ENCODE data around the gene GPC5. TPM values are rescaled to one million over a fixed set of nuclear protein-coding genes. Genes with fewer than 3 reads are reported as not detected.

Gene GPC5
- total and polyA plus RNA-seq, 2 of the 8 experiments (the other 6 are each of a cell fraction or from before 2014, with no cell fraction given): 0.20 to 0.39 TPM

DNA sequence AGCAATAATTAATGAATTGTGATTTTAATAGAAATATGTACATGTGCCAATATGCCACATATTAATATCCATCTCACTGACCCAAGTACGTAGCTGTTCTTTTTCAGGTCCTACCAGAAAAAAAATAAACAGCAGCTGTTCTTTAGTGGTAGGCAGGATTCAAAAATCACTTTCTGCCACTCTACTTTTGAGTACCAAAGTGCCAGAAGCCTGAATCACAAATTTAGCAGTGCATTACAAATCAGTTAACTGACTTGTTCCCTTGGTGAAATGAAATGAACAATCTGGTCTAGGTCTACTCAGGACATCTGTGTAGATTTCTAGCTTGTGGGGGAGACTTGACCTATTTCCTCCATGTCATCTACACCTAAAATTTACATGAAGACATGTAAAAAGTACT is 1052.6 kb downstream of the GPC5 start:
- H3K9ac ChIP-seq (replicated peaks in 1 of 4; ENCODE audit: extremely low read depth in 1 of 4, low read depth in 3 of 4, low read length in 3 of 4): no peak overlapping the region
- no peaks in the 10 kb centered on the region for H3K79me2 ChIP-seq (ENCODE audit: control insufficient read depth in 1 of 2, insufficient read depth in 2 of 2, low read length in 2 of 2)
- no peak overlapping the region for H3K18ac ChIP-seq (ENCODE audit: extremely low read depth, low read length)
- no peak overlapping the region for H2BK12ac ChIP-seq (ENCODE audit: low read depth, low read length)
- no peaks in the 10 kb centered on the region for H3K4me1 ChIP-seq (replicated peaks in 1 of 4; ENCODE audit: control insufficient read depth in 3 of 4, insufficient read depth in 4 of 4, low read length in 3 of 4)
- H2BK15ac ChIP-seq (ENCODE audit: low read length): no peak overlapping the region
- ChIA-PET POLR2A (ENCODE audit: partially characterized antibody) (no interaction called here), CTCF (ENCODE audit: partially characterized antibody) (no interaction called here)
- TF ChIP-seq JUND (IDR thresholded peaks at IDR 0.05; ENCODE audit: low read length) (no peak), PHF8 (conservative IDR thresholded peaks at IDR 0.05; ENCODE audit: low read depth, low read length) (no peak), RAD21 (IDR thresholded peaks at IDR 0.05 in 1 of 2, conservative IDR thresholded peaks at IDR 0.05 in 1 of 2; ENCODE audit: low read depth in 2 of 2, low read length in 2 of 2) (no peak), SIRT6 (IDR thresholded peaks at IDR 0.05; ENCODE audit: low read length) (no peak), BRCA1 (IDR thresholded peaks at IDR 0.05; ENCODE audit: low read depth, low read length) (no peak), ATF2 (IDR thresholded peaks at IDR 0.05; ENCODE audit: low read length) (no peak), CTBP2 (IDR thresholded peaks at IDR 0.05; ENCODE audit: borderline replicate concordance, insufficient read depth, insufficient read length, low read length) (no peak), RXRA (IDR thresholded peaks at IDR 0.05; ENCODE audit: insufficient read depth, low read depth, low read length) (no peak), RNF2 (IDR thresholded peaks at IDR 0.05; ENCODE audit: borderline replicate concordance, low read depth, low read length, missing control alignments, poor library complexity, severe bottlenecking) (no peak)
- H3K27ac ChIP-seq (ENCODE audit: low read depth, low read length): no peak overlapping the region
- no peaks in the 10 kb centered on the region for H3K9me3 ChIP-seq (ENCODE audit: insufficient read depth in 2 of 2, low read depth in 1 of 2, low read length in 1 of 2)
- H4K20me1 ChIP-seq (replicated peaks in 1 of 2; ENCODE audit: control insufficient read depth in 1 of 2, insufficient read depth in 2 of 2, low read length in 2 of 2): no peaks in the 10 kb centered on the region
- no peak overlapping the region for H2BK20ac ChIP-seq (ENCODE audit: low read length)
- H3K36me3 ChIP-seq (ENCODE audit: control insufficient read depth in 2 of 4, insufficient read depth in 4 of 4, low read length in 3 of 4): no peaks in the 10 kb centered on the region
- H3K4ac ChIP-seq (replicated peaks; ENCODE audit: insufficient read length, low read depth, low read length): no peak overlapping the region
- no peak overlapping the region for H3K56ac ChIP-seq (replicated peaks; ENCODE audit: insufficient read length, low read depth, low read length)
- H3K23me2 ChIP-seq (ENCODE audit: low read depth, low read length): no peaks in the 10 kb centered on the region
- no peak overlapping the region for H3K14ac ChIP-seq (ENCODE audit: insufficient read length)
- no peak overlapping the region for H4K5ac ChIP-seq (ENCODE audit: insufficient read length, low read depth, low read length)
- H2AK5ac ChIP-seq (ENCODE audit: low read depth, low read length): no peak overlapping the region
- no peak overlapping the region for H3K4me3 ChIP-seq (ENCODE audit: extremely low read depth in 1 of 4, insufficient read depth in 2 of 4, low read depth in 3 of 4, low read length in 4 of 4)
- no peak overlapping the region for H2AFZ ChIP-seq (ENCODE audit: low read length)
- no peak overlapping the region for H4K91ac ChIP-seq (replicated peaks; ENCODE audit: insufficient read length, low read length)
- WGBS, 2 experiments (ENCODE audit: extremely low coverage in 1 of 2, insufficient coverage in 1 of 2, insufficient read length in 1 of 2, insufficient replicate concordance in 2 of 2, low coverage in 1 of 2, low lambda C conversion rate in 2 of 2, missing lambda C conversion rate in 1 of 2): 95% methylated on average over 1 of the region's 1 CpG; no CpG with 5 or more reads in 1 of the 2 experiments
- H3K23ac ChIP-seq (ENCODE audit: insufficient read length): no peak overlapping the region
- H4K8ac ChIP-seq (ENCODE audit: extremely low read depth, insufficient read depth, low read length): no peak overlapping the region
- no peaks in the 10 kb centered on the region for H3K79me1 ChIP-seq (ENCODE audit: low read depth, low read length)
- no peak overlapping the region for H2BK5ac ChIP-seq (ENCODE audit: low read depth, low read length)
- no peak overlapping the region for H3K4me2 ChIP-seq (ENCODE audit: insufficient read depth in 1 of 2, low read depth in 2 of 2, low read length in 2 of 2)
- H3K27me3 ChIP-seq (replicated peaks in 1 of 4; ENCODE audit: control insufficient read depth in 3 of 4, extremely low read depth in 1 of 4, insufficient read depth in 3 of 4, low read length in 3 of 4): no peaks in the 10 kb centered on the region
- H2BK120ac ChIP-seq (replicated peaks; ENCODE audit: low read depth, low read length): no peak overlapping the region
- no peak for DNase-seq (ENCODE audit: low read depth in 1 of 2, low spot score in 2 of 2)
- FAIRE-seq: no peak

Data from H1 (cell line).